Neural cell (in vitro differentiated cells): ENCODE measurements around the gene EVC. TPM values are rescaled to one million over a fixed set of nuclear protein-coding genes. Genes with fewer than 3 reads are reported as not detected.
"Not testable (repeated sequence)": the region's sequence is repeated elsewhere in the genome, so short reads cannot be mapped to it uniquely, and the experiment has no call there.

ENCODE experiments used
- H2AFZ ChIP-seq: fragments of 200-600, 300-800 bp; sonication (generic), shearing (Covaris generic); 2 replicates; pipeline ENCODE4 v1.6.0; 2014; ENCODE audit warnings: low read depth, mild to moderate bottlenecking, antibody characterized with exemption, low read length, moderate library complexity
- H3F3A ChIP-seq: fragments of 200-600 bp; shearing (Covaris generic); 2 replicates; pipeline ENCODE4 v1.6.1; 2016; ENCODE audit warnings: mild to moderate bottlenecking, moderate library complexity, mixed read lengths, antibody characterized with exemption, low read length; ENCODE audit not compliant: insufficient read depth, poor library complexity, severe bottlenecking
- H3K27ac ChIP-seq: fragments of 200-600, 300-800 bp; sonication (generic), shearing (Covaris generic); 2 replicates; pipeline ENCODE4 v1.5.1; 2014; ENCODE audit warnings: mild to moderate bottlenecking, low read length, moderate library complexity
- H3K27me3 ChIP-seq: fragments of 300-800, 200-600 bp; sonication (generic), shearing (Covaris generic); 2 replicates; pipeline ENCODE4 v1.6.0; 2014; ENCODE audit warnings: mild to moderate bottlenecking, low read depth, low read length, moderate library complexity; ENCODE audit not compliant: insufficient read depth
- H3K36me3 ChIP-seq: fragments of 300-800, 200-600 bp; sonication (generic), shearing (Covaris generic); 2 replicates; pipeline ENCODE4 v1.5.1; 2014; ENCODE audit warnings: mild to moderate bottlenecking, antibody characterized with exemption, low read length, moderate library complexity; ENCODE audit not compliant: insufficient read depth
- H3K4me2 ChIP-seq: fragments of 300-800, 200-600 bp; sonication (generic), shearing (Covaris generic); 2 replicates; pipeline ENCODE4 v1.6.0; 2014; ENCODE audit warnings: mild to moderate bottlenecking, low read length
- H3K4me3 ChIP-seq: fragments of 300-800, 200-600 bp; sonication (generic), shearing (Covaris generic); 2 replicates; pipeline ENCODE4 v1.5.1; 2014; ENCODE audit warnings: mild to moderate bottlenecking, low read length, moderate library complexity
- H3K79me2 ChIP-seq: fragments of 200-600 bp; shearing (Covaris generic); replicated peaks from 2 replicates; pipeline ENCODE4 v1.6.0; 2014; ENCODE audit warnings: mild to moderate bottlenecking, low read length, moderate library complexity; ENCODE audit not compliant: insufficient read depth
- H3K9ac ChIP-seq: fragments of 300-800, 200-600 bp; sonication (generic), shearing (Covaris generic); 2 replicates; pipeline ENCODE4 v1.6.1; 2016; ENCODE audit warnings: mild to moderate bottlenecking, low read length, mixed read lengths
- H3K9me2 ChIP-seq: fragments of 200-600 bp; shearing (Covaris generic); 2 replicates; pipeline ENCODE4 v1.6.1; 2016; ENCODE audit warnings: mild to moderate bottlenecking, low read length, mixed read lengths; ENCODE audit not compliant: insufficient read depth
- H3K9me3 ChIP-seq: fragments of 200-600, 300-800 bp; sonication (generic), shearing (Covaris generic); 2 replicates; pipeline ENCODE4 v1.6.1; 2016; ENCODE audit warnings: mild to moderate bottlenecking, mixed run types, low read length, moderate library complexity, mixed read lengths
- H4K20me1 ChIP-seq: fragments of 200-600 bp; shearing (Covaris generic); 2 replicates; pipeline ENCODE4 v1.6.1; 2016; ENCODE audit warnings: mild to moderate bottlenecking, mixed run types; ENCODE audit not compliant: insufficient read depth
- EP300 ChIP-seq: fragments of 450-650 bp; conservative IDR thresholded peaks from 2 replicates; pipeline ENCODE4 v1.6.1; 2014; ENCODE audit warnings: antibody characterized with exemption, mild to moderate bottlenecking, moderate library complexity; ENCODE audit not compliant: poor library complexity, severe bottlenecking
- EZH2 ChIP-seq: fragments of 200-600, 300-800 bp; shearing (Covaris generic), sonication (generic); IDR thresholded peaks from 2 replicates; pipeline ENCODE4 v1.6.1; 2014; ENCODE audit warnings: antibody characterized with exemption, low read length, borderline replicate concordance, mild to moderate bottlenecking; ENCODE audit not compliant: insufficient read depth, poor library complexity, severe bottlenecking
- POLR2AphosphoS5 ChIP-seq: IDR thresholded peaks from 2 replicates; pipeline ENCODE4 v1.6.1; 2012
- RAD21 ChIP-seq: fragments of 450-650 bp; conservative IDR thresholded peaks from 2 replicates; pipeline ENCODE4 v1.6.1; 2014; ENCODE audit warnings: antibody characterized with exemption, mild to moderate bottlenecking, moderate library complexity
- SMC3 ChIP-seq: fragments of 450-650 bp; conservative IDR thresholded peaks from 2 replicates; pipeline ENCODE4 v1.6.1; 2014; ENCODE audit warnings: antibody characterized with exemption, mild to moderate bottlenecking, moderate library complexity; ENCODE audit not compliant: poor library complexity
- TAF1 ChIP-seq: IDR thresholded peaks from 2 replicates; pipeline ENCODE4 v1.6.1; 2012; ENCODE audit warnings: low read depth
- polyA plus RNA-seq: library from polyadenylated mRNA; depleted of rRNA; stranded (reverse); fragments of >200 nt; gene quantifications from 2 replicates; pipeline ENCODE4 v1.2.3, GENCODE V29; 2014
- TF ChIP-seq, protein P1 (sequence below): IDR thresholded peaks from 2 replicates; pipeline ENCODE4 v1.6.1; 2012; ENCODE audit warnings: borderline replicate concordance
- TF ChIP-seq, protein P2 (sequence below): fragments of 450-650 bp; IDR thresholded peaks from 2 replicates; pipeline ENCODE4 v1.5.1; 2014; ENCODE audit warnings: antibody characterized with exemption, mild to moderate bottlenecking, moderate library complexity; ENCODE audit not compliant: poor library complexity, severe bottlenecking

Gene EVC
- polyA plus RNA-seq, 1 donor from 2014 or later, result 0.48 TPM

DNA sequence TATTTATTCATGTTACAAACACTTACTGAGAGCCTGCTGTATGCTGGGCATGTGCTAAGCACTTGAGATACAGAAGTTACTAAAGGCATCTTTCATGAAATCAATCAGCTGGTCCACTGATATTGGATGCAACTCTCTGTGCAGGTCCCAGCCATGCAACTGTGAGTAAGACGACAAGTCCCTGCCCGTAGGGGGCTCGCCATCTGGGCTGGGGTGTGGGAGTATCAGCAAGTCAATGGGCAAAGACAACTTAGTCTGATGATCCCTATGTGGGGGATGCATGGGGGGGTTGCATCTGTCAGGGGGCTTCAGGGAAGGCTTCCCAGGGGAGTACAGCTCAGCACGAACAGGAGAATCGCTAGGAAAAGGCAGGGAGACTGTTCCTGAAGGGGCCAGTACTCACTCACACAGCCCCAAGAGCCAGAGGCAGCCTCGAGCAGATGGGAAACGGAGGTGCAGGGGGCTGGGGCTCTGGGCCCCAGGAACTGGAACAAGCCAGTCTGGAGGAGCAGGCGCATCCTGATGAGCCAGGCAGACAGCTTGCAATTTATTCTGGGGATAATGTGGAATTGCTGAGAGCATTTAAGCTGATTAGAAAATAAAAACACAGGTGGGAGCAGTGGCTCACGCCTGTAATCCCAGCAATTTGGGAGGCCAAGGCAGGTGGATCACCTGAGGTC, 141.7 kb downstream of the EVC start:
- peak overlapping the region; percentile 31 for H3K4me3 ChIP-seq
- H3K4me2 ChIP-seq, result no peak overlapping the region
- H3K9me3 ChIP-seq, result no peaks in the 10 kb centered on the region
- no peaks in the 10 kb centered on the region for H3F3A ChIP-seq
- H3K9ac ChIP-seq, result no peak overlapping the region
- H3K9me2 ChIP-seq, result no peaks in the 10 kb centered on the region
- H3K27ac ChIP-seq, result peak overlapping the region; percentile 50
- H3K27me3 ChIP-seq, result no peaks in the 10 kb centered on the region
- peaks cover 21% of the 10 kb centered on the region for H3K79me2 ChIP-seq
- H4K20me1 ChIP-seq, result peaks cover 4% of the 10 kb centered on the region
- H3K36me3 ChIP-seq, result peaks cover 33% of the 10 kb centered on the region
- TF ChIP-seq POLR2AphosphoS5, result no peak
- no peak for TF ChIP-seq TAF1
- TF ChIP-seq EP300, result no peak
- TF ChIP-seq, protein P1, sequence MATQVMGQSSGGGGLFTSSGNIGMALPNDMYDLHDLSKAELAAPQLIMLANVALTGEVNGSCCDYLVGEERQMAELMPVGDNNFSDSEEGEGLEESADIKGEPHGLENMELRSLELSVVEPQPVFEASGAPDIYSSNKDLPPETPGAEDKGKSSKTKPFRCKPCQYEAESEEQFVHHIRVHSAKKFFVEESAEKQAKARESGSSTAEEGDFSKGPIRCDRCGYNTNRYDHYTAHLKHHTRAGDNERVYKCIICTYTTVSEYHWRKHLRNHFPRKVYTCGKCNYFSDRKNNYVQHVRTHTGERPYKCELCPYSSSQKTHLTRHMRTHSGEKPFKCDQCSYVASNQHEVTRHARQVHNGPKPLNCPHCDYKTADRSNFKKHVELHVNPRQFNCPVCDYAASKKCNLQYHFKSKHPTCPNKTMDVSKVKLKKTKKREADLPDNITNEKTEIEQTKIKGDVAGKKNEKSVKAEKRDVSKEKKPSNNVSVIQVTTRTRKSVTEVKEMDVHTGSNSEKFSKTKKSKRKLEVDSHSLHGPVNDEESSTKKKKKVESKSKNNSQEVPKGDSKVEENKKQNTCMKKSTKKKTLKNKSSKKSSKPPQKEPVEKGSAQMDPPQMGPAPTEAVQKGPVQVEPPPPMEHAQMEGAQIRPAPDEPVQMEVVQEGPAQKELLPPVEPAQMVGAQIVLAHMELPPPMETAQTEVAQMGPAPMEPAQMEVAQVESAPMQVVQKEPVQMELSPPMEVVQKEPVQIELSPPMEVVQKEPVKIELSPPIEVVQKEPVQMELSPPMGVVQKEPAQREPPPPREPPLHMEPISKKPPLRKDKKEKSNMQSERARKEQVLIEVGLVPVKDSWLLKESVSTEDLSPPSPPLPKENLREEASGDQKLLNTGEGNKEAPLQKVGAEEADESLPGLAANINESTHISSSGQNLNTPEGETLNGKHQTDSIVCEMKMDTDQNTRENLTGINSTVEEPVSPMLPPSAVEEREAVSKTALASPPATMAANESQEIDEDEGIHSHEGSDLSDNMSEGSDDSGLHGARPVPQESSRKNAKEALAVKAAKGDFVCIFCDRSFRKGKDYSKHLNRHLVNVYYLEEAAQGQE, result no peak
- TF ChIP-seq, protein P2, sequence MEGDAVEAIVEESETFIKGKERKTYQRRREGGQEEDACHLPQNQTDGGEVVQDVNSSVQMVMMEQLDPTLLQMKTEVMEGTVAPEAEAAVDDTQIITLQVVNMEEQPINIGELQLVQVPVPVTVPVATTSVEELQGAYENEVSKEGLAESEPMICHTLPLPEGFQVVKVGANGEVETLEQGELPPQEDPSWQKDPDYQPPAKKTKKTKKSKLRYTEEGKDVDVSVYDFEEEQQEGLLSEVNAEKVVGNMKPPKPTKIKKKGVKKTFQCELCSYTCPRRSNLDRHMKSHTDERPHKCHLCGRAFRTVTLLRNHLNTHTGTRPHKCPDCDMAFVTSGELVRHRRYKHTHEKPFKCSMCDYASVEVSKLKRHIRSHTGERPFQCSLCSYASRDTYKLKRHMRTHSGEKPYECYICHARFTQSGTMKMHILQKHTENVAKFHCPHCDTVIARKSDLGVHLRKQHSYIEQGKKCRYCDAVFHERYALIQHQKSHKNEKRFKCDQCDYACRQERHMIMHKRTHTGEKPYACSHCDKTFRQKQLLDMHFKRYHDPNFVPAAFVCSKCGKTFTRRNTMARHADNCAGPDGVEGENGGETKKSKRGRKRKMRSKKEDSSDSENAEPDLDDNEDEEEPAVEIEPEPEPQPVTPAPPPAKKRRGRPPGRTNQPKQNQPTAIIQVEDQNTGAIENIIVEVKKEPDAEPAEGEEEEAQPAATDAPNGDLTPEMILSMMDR, result no peak
- no peak for TF ChIP-seq RAD21
- no peak for TF ChIP-seq SMC3
- no peak for TF ChIP-seq EZH2
- no peak overlapping the region for H2AFZ ChIP-seq

DNA sequence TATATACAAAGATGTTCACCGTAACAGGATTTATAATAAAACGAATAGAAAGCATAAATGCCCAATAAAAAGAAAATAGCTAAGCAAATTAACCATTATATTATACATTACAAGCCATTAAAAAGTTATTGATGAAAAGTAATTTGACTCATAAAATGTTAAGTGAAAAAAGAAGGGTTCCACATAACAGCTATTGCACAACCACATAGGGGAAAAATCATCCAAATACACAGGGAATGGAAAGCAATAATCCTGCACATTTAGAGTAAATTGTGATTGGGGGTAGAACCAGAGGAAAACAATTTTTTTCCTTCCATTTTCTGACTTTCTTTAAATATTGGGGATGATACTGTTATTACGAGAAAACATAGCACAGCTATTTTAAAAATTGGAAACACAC, 143.9 kb downstream of the EVC start:
- H3K27me3 ChIP-seq, result no peaks in the 10 kb centered on the region
- no peaks in the 10 kb centered on the region for H3F3A ChIP-seq
- H3K9me2 ChIP-seq, result no peaks in the 10 kb centered on the region
- H3K9ac ChIP-seq, result no peak overlapping the region
- H3K36me3 ChIP-seq, result peaks cover 26% of the 10 kb centered on the region
- H3K79me2 ChIP-seq, result peaks cover 33% of the 10 kb centered on the region
- peaks cover 18% of the 10 kb centered on the region for H4K20me1 ChIP-seq
- H3K9me3 ChIP-seq, result no peaks in the 10 kb centered on the region
- no peak overlapping the region for H3K4me3 ChIP-seq
- no peak overlapping the region for H3K27ac ChIP-seq
- H3K4me2 ChIP-seq, result no peak overlapping the region
- H2AFZ ChIP-seq, result no peak overlapping the region
- no peak for TF ChIP-seq EZH2
- TF ChIP-seq, protein P2, result no peak
- no peak for TF ChIP-seq TAF1

DNA sequence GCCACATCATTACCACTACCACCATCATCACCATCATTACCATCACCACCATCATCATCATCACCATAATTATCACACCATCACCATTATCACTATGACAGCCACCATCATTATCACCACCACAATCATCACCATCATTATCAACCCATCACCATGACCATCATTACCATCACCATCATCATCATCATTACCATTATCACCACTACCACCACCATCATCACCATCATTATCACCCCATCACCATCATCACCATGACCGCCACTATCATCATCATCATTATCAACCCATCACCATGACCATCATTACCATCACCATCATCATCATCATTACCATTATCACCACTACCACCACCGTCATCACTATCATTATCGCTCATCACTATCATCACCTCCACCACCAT, 145.4 kb downstream of the EVC start:
- not testable (repeated sequence) for H3K9me2 ChIP-seq, H3K9ac ChIP-seq, H3K4me3 ChIP-seq, H3F3A ChIP-seq, H3K27me3 ChIP-seq, H2AFZ ChIP-seq, H3K9me3 ChIP-seq, H3K27ac ChIP-seq, H3K4me2 ChIP-seq
- Histone ChIP-seq H4K20me1 (peaks cover 21% of the 10 kb centered on the region), H3K79me2 (peaks cover 46% of the 10 kb centered on the region), H3K36me3 (peaks cover 31% of the 10 kb centered on the region)
